Neutrophil (primary cell): ENCODE data around the gene R3HDM1.

Source experiments
- H3K27ac ChIP-seq: fragments of 200-600 bp; sonication (generic); 2 replicates; pipeline ENCODE4 v1.5.1; 2016; ENCODE audit warnings: mild to moderate bottlenecking, moderate library complexity
- H3K27me3 ChIP-seq: fragments of 200-600 bp; sonication (generic); 2 replicates; pipeline ENCODE4 v1.6.0; 2016; ENCODE audit warnings: mild to moderate bottlenecking
- H3K36me3 ChIP-seq: fragments of 200-600 bp; sonication (generic); 2 replicates; pipeline ENCODE4 v1.5.1; 2017
- H3K4me1 ChIP-seq, 2 experiments: fragments of 200-600 bp in 1 of 2; sonication (generic) in 1 of 2; 1 replicate in 1 of 2; 2 replicates in 1 of 2; pipeline versions ENCODE4 v1.5.1 to v1.6.1; 2013 to 2016; ENCODE audit warnings: low read depth in 1 of 2, low read length in 1 of 2, mild to moderate bottlenecking in 1 of 2, moderate library complexity in 1 of 2; ENCODE audit not compliant: control insufficient read depth in 1 of 2, insufficient read depth in 1 of 2
- H3K4me3 ChIP-seq, 2 experiments: fragments of 200-600 bp in 1 of 2; sonication (generic) in 1 of 2; 1 replicate in 1 of 2; 2 replicates in 1 of 2; pipeline ENCODE4 v1.5.1; 2013 to 2016; ENCODE audit warnings: low read depth in 1 of 2, low read length in 1 of 2, mild to moderate bottlenecking in 1 of 2, moderate library complexity in 1 of 2
- H3K9me3 ChIP-seq: fragments of 200-600 bp; sonication (generic); 2 replicates; pipeline ENCODE4 v1.5.1; 2016
- CTCF ChIP-seq: fragments of 200-600 bp; sonication (generic); IDR thresholded peaks from 2 replicates; pipeline ENCODE4 v1.5.1; 2016; ENCODE audit warnings: antibody characterized with exemption

The R3HDM1 gene

GRCh38 chr2:135762530-135762929 is 231.2 kb downstream of the R3HDM1 start:
- Histone ChIP-seq H3K4me1 (no peaks in the 10 kb centered on the region), H3K27me3 (no peaks in the 10 kb centered on the region), H3K27ac (no peak overlapping the region), H3K36me3 (peaks cover 95% of the 10 kb centered on the region), H3K9me3 (no peaks in the 10 kb centered on the region), H3K4me3 (no peak overlapping the region)
- no peak for TF ChIP-seq CTCF

- H3K36me3 ChIP-seq, result peaks cover 99% of the 10 kb centered on the region
- H3K4me1 ChIP-seq, result no peaks in the 10 kb centered on the region
- H3K9me3 ChIP-seq, result no peaks in the 10 kb centered on the region
- H3K4me3 ChIP-seq, result no peak overlapping the region
- no peak for TF ChIP-seq CTCF
- H3K27ac ChIP-seq, result no peak overlapping the region
- H3K27me3 ChIP-seq, result no peaks in the 10 kb centered on the region
These were observed 237.6 kb downstream of the R3HDM1 start for GRCh38 chr2:135768863-135769262.

GRCh38 chr2:135773319-135773718 is 242.0 kb downstream of the R3HDM1 start:
- Histone ChIP-seq H3K36me3 (peaks cover 98% of the 10 kb centered on the region), H3K4me1 (no peaks in the 10 kb centered on the region), H3K9me3 (no peaks in the 10 kb centered on the region), H3K27me3 (no peaks in the 10 kb centered on the region), H3K27ac (peak overlapping the region; percentile 20), H3K4me3 (no peak overlapping the region)
- no peak for TF ChIP-seq CTCF

- no peak overlapping the region for H3K4me3 ChIP-seq
- H3K27me3 ChIP-seq, result no peaks in the 10 kb centered on the region
- H3K4me1 ChIP-seq, result no peaks in the 10 kb centered on the region
- TF ChIP-seq CTCF, result no peak
- peaks cover 98% of the 10 kb centered on the region for H3K36me3 ChIP-seq
- peak overlapping the region; percentile 20 for H3K27ac ChIP-seq
- H3K9me3 ChIP-seq, result no peaks in the 10 kb centered on the region
These were observed 242.6 kb downstream of the R3HDM1 start for GRCh38 chr2:135773917-135774316.
